H1 (cell line): ENCODE data around the gene GRAMD4. TPM values are rescaled to one million over a fixed set of nuclear protein-coding genes. Genes with fewer than 3 reads are reported as not detected.

ENCODE experiments used
- CBX5 ChIP-seq: fragments of 300-800, 300-1000 bp; sonication (generic); IDR thresholded peaks from 2 replicates; pipeline ENCODE4 v1.7.1; 2016; ENCODE audit warnings: antibody characterized with exemption, low read length, low read depth
- CEBPB ChIP-seq: IDR thresholded peaks from 2 replicates; pipeline ENCODE4 v1.6.1; 2012; ENCODE audit warnings: low read depth, low read length
- CHD7 ChIP-seq: fragments of 300-600 bp; sonication (generic); IDR thresholded peaks from 2 replicates; pipeline ENCODE4 v1.7.1; 2012; ENCODE audit warnings: low read length, moderate library complexity, mild to moderate bottlenecking, inconsistent platforms; ENCODE audit not compliant: insufficient replicate concordance
- CTBP2 ChIP-seq: IDR thresholded peaks from 2 replicates; pipeline ENCODE4 v1.7.0; 2011; ENCODE audit warnings: borderline replicate concordance, mild to moderate bottlenecking, moderate library complexity, mixed read lengths, low read length; ENCODE audit not compliant: insufficient read depth, insufficient read length
- PHF8 ChIP-seq: fragments of 200-600 bp; sonication (generic); conservative IDR thresholded peaks from 2 replicates; pipeline ENCODE4 v1.7.1; 2012; ENCODE audit warnings: low read depth, mild to moderate bottlenecking, inconsistent platforms, low read length, moderate library complexity
- POLR2A ChIP-seq, 2 experiments: IDR thresholded peaks; 1 replicate in 1 of 2; 2 replicates in 1 of 2; pipeline ENCODE4 v1.6.1; 2011; ENCODE audit warnings: low read depth in 2 of 2, low read length in 2 of 2, mild to moderate bottlenecking in 2 of 2; ENCODE audit errors: control extremely low read depth in 1 of 2
- POU5F1 ChIP-seq: IDR thresholded peaks from 2 replicates; pipeline ENCODE4 v1.6.1; 2011; ENCODE audit warnings: low read depth, mild to moderate bottlenecking, low read length, moderate library complexity
- RXRA ChIP-seq: IDR thresholded peaks from 2 replicates; pipeline ENCODE4 v1.6.1; 2011; ENCODE audit warnings: low read depth, mild to moderate bottlenecking, low read length, moderate library complexity; ENCODE audit not compliant: insufficient read depth
- SP1 ChIP-seq: IDR thresholded peaks from 2 replicates; pipeline ENCODE4 v1.6.1; 2011; ENCODE audit warnings: low read depth, low read length
- USF2 ChIP-seq: IDR thresholded peaks from 2 replicates; pipeline ENCODE4 v1.6.1; 2011; ENCODE audit warnings: low read length, improper control_type of control experiment
- polyA plus RNA-seq, 7 experiments: library from polyadenylated mRNA; depleted of rRNA in 3 of 7; stranded (reverse) in 5 of 7; unstranded in 2 of 7; fragments of >200 nt in 5 of 7; fragments of 200-250 nt in 2 of 7; gene quantifications; 1 replicate in 5 of 7; 2 replicates in 1 of 7; 4 replicates in 1 of 7; pipeline versions ENCODE4 v1.2.1 to v1.2.3, GENCODE V29; 2011 to 2013; ENCODE audit warnings: missing spikeins in 2 of 7, mixed read lengths in 2 of 7
- total RNA-seq: library from RNA; stranded (reverse); fragmentation: NEBNext Ultra II Directional; extraction: Animal tissue kit (Norgen Biotek cat#: 25700); gene quantifications from 2 replicates; pipeline ENCODE4 v1.2.1, GENCODE V29; 2021

The GRAMD4 gene
- total and polyA plus RNA-seq, 2 of the 8 experiments (the other 6 are each of a cell fraction or from before 2014, with no cell fraction given): 7.9 to 25.6 TPM

- TF ChIP-seq RXRA: no peak
- no peak for TF ChIP-seq CTBP2
- TF ChIP-seq POLR2A (IDR thresholded peaks at IDR 0.05; ENCODE audit: control extremely low read depth in 1 of 2, low read depth in 2 of 2, low read length in 2 of 2): no peak
- TF ChIP-seq CHD7: no peak
- TF ChIP-seq POU5F1: no peak
- no peak for TF ChIP-seq CBX5
- TF ChIP-seq USF2: no peak
- TF ChIP-seq CEBPB: no peak
- TF ChIP-seq SP1: no peak
- no peak for TF ChIP-seq PHF8
Observed at GRCh38 chr22:46590334-46590733, 29.9 kb upstream of the GRAMD4 start (continued).
